GM23338 (cell line): ENCODE measurements around the gene NOPCHAP1. TPM values are rescaled to one million over a fixed set of nuclear protein-coding genes. Genes with fewer than 3 reads are reported as not detected.

Experiments used
- ATAC-seq: fragments of 200-7000 bp; cut with Tn5 transposase; 3 replicates; pipeline ENCODE4 v1.9.1; 2020
- DNase-seq: peaks from one replicate; pipeline ENCODE4 v3.0.0-alpha.2; 2015; ENCODE audit warnings: low spot score
- H2AFZ ChIP-seq: fragments of 200-600 bp; sonication (generic); 2 replicates; pipeline ENCODE4 v1.8.0; 2016; ENCODE audit warnings: antibody characterized with exemption, mild to moderate bottlenecking, moderate library complexity
- H3F3A ChIP-seq: fragments of 200-600 bp; sonication (generic); replicated peaks from 2 replicates; pipeline ENCODE4 v1.8.0; 2017; ENCODE audit warnings: antibody characterized with exemption, mixed run types, low read depth
- H3K27ac ChIP-seq: fragments of 200-600 bp; sonication (generic); 2 replicates; pipeline ENCODE4 v1.6.1; 2016; ENCODE audit warnings: low read depth
- H3K27me3 ChIP-seq: fragments of 200-600 bp; sonication (generic); 2 replicates; pipeline ENCODE4 v1.8.0; 2016; ENCODE audit warnings: mild to moderate bottlenecking, mixed run types, moderate library complexity; ENCODE audit not compliant: insufficient read depth
- H3K36me3 ChIP-seq: fragments of 200-600 bp; sonication (generic); 2 replicates; pipeline ENCODE4 v1.8.0; 2016; ENCODE audit warnings: mild to moderate bottlenecking; ENCODE audit not compliant: insufficient read depth
- H3K4me1 ChIP-seq: fragments of 200-600 bp; sonication (generic); 2 replicates; pipeline ENCODE4 v1.8.0; 2016; ENCODE audit warnings: mild to moderate bottlenecking, moderate library complexity; ENCODE audit not compliant: insufficient read depth
- H3K4me2 ChIP-seq: fragments of 200-600 bp; sonication (generic); 2 replicates; pipeline ENCODE4 v1.7.1; 2017; ENCODE audit warnings: mixed run types
- H3K4me3 ChIP-seq: fragments of 200-600 bp; sonication (generic); 2 replicates; pipeline ENCODE4 v1.6.1; 2016; ENCODE audit warnings: mixed run types
- H3K79me2 ChIP-seq: fragments of 200-600 bp; sonication (generic); replicated peaks from 2 replicates; pipeline ENCODE4 v1.8.0; 2017; ENCODE audit warnings: mild to moderate bottlenecking; ENCODE audit not compliant: insufficient read depth
- H3K9me2 ChIP-seq: fragments of 200-600 bp; sonication (generic); 2 replicates; pipeline ENCODE4 v1.8.0; 2017; ENCODE audit not compliant: insufficient read depth
- H4K20me1 ChIP-seq: fragments of 200-600 bp; sonication (generic); replicated peaks from 2 replicates; pipeline ENCODE4 v1.8.0; 2017; ENCODE audit warnings: mild to moderate bottlenecking; ENCODE audit not compliant: insufficient read depth
- H3K27ac Mint-ChIP-seq: 2 replicates; pipeline ENCODE4 v1.8.0; 2020; ENCODE audit warnings: inconsistent platforms, mild to moderate bottlenecking, moderate library complexity, mixed read lengths
- H3K27me3 Mint-ChIP-seq: 3 replicates; pipeline ENCODE4 v1.8.0; 2022; ENCODE audit warnings: low read depth, mild to moderate bottlenecking, moderate library complexity, mixed read lengths, inconsistent platforms; ENCODE audit not compliant: insufficient read depth, poor library complexity
- H3K36me3 Mint-ChIP-seq: 3 replicates; pipeline ENCODE4 v1.8.0; 2021; ENCODE audit warnings: low read depth, mild to moderate bottlenecking, inconsistent platforms, moderate library complexity, mixed read lengths
- H3K4me1 Mint-ChIP-seq: 3 replicates; pipeline ENCODE4 v1.8.0; 2020; ENCODE audit warnings: mild to moderate bottlenecking, inconsistent platforms, mixed read lengths
- H3K4me3 Mint-ChIP-seq: 3 replicates; pipeline ENCODE4 v1.8.0; 2021; ENCODE audit warnings: moderate library complexity, mild to moderate bottlenecking, inconsistent platforms, mixed read lengths
- H3K9me3 Mint-ChIP-seq: 3 replicates; pipeline ENCODE4 v1.8.0; 2020; ENCODE audit warnings: moderate library complexity, mild to moderate bottlenecking, inconsistent platforms, mixed read lengths
- CREB1 ChIP-seq: fragments of 250-450 bp; sonication (Bioruptor Pico); IDR thresholded peaks from 2 replicates; pipeline ENCODE4 v1.5.0; 2020; ENCODE audit warnings: low read depth, mild to moderate bottlenecking, moderate library complexity
- EZH2 ChIP-seq: fragments of 200-600 bp; sonication (generic); IDR thresholded peaks from one replicate; pipeline ENCODE4 v1.8.0; 2017; ENCODE audit warnings: antibody characterized with exemption, mild to moderate bottlenecking, low read depth; ENCODE audit not compliant: unreplicated experiment
- EZH2phosphoT487 ChIP-seq: fragments of 200-600 bp; sonication (generic); IDR thresholded peaks from one replicate; pipeline ENCODE4 v1.8.1; 2018; ENCODE audit warnings: antibody characterized with exemption; ENCODE audit not compliant: unreplicated experiment
- JUNB ChIP-seq: IDR thresholded peaks from one replicate; pipeline ENCODE4 v1.6.1; 2016; ENCODE audit warnings: antibody characterized with exemption; ENCODE audit not compliant: unreplicated experiment
- NANOG ChIP-seq: IDR thresholded peaks from 2 replicates; pipeline ENCODE4 v1.6.1; 2016; ENCODE audit warnings: antibody characterized with exemption, borderline replicate concordance
- POLR2AphosphoS5 ChIP-seq: IDR thresholded peaks from 2 replicates; pipeline ENCODE4 v1.6.1; 2016; ENCODE audit warnings: antibody characterized with exemption, low read depth
- STAT1 ChIP-seq: IDR thresholded peaks from one replicate; pipeline ENCODE4 v1.6.1; 2016; ENCODE audit warnings: antibody characterized with exemption; ENCODE audit not compliant: unreplicated experiment
- ZNF114 ChIP-seq: fragments of 250-450 bp; sonication (Bioruptor Pico); IDR thresholded peaks from 2 replicates; pipeline ENCODE4 v1.5.0; 2020; ENCODE audit warnings: mild to moderate bottlenecking, moderate library complexity
- ZNF331 ChIP-seq: fragments of 250-450 bp; sonication (Bioruptor Pico); IDR thresholded peaks from 2 replicates; pipeline ENCODE4 v1.5.0; 2020; ENCODE audit warnings: low read depth, mild to moderate bottlenecking, moderate library complexity
- polyA plus RNA-seq: library from polyadenylated mRNA; unstranded; fragments of >200 nt; fragmentation: Nextera tagmentation; extraction: Ambion mirVana; gene quantifications from 2 replicates; pipeline ENCODE4 v1.2.1, GENCODE V29; 2016
- total RNA-seq: library from RNA; depleted of rRNA; stranded (reverse); fragments of >200 nt; shearing (Covaris generic); gene quantifications from 2 replicates; pipeline ENCODE4 v1.2.3, GENCODE V29; 2014
- TF ChIP-seq, protein P1 (sequence below): IDR thresholded peaks from 2 replicates; pipeline ENCODE4 v1.6.1; 2016; ENCODE audit warnings: antibody characterized with exemption
- TF ChIP-seq, protein P2 (sequence below): IDR thresholded peaks from one replicate; pipeline ENCODE4 v1.6.1; 2018; ENCODE audit warnings: antibody characterized with exemption; ENCODE audit not compliant: unreplicated experiment
- TF ChIP-seq, protein P3 (sequence below): fragments of 250-450 bp; sonication (Bioruptor Pico); IDR thresholded peaks from 2 replicates; pipeline ENCODE4 v1.5.0; 2020; ENCODE audit warnings: mild to moderate bottlenecking, moderate library complexity
- TF ChIP-seq, protein P4 (sequence below), 2 experiments: fragments of 200-600 bp in 1 of 2; sonication (generic) in 1 of 2; conservative IDR thresholded peaks; 2 replicates each; pipeline versions ENCODE4 v1.5.1 to v1.6.1; 2016 to 2017; ENCODE audit warnings: antibody characterized with exemption in 2 of 2, low read depth in 2 of 2, mild to moderate bottlenecking in 2 of 2, moderate library complexity in 1 of 2

Gene NOPCHAP1
- total and polyA plus RNA-seq, 2 experiments from 2014 or later, result 14.7 to 221 TPM

DNA sequence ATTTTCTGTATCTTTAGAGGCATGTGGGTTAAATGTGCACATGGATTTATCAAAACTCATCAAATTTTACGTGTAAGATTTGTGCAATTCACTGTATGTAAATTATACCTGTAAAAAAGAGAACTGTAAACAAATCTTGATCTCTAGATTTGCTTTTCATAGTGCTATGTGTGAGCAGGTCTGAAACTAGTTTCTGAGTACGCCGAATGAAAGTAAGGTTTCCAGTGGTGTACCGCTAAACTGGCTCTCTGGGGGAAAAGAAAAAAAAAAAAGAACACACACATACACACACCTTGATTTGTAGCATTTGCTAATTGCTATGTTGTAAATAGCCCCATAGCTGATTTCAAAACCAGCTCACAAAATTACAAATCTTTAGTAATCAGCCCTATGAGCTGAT is 19.4 kb upstream of the NOPCHAP1 start:
- DNase-seq, result no peak
- Histone ChIP-seq H3K9me2 (no peaks in the 10 kb centered on the region), H3K4me2 (no peak overlapping the region), H2AFZ (no peak overlapping the region), H3K27me3 (no peaks in the 10 kb centered on the region), H3K4me3 (no peak overlapping the region), H3K36me3 (no peaks in the 10 kb centered on the region), H3F3A (no peaks in the 10 kb centered on the region), H3K79me2 (no peaks in the 10 kb centered on the region), H3K27ac (no peak overlapping the region), H4K20me1 (no peaks in the 10 kb centered on the region), H3K4me1 (no peaks in the 10 kb centered on the region)
- H3K27me3 Mint-ChIP-seq, result peaks cover 2% of the 10 kb centered on the region
- H3K4me1 Mint-ChIP-seq, result 0 out of 3 replicates have a peak, but pooled peaks cover 2% of the 10 kb centered on the region
- no peak overlapping the region for H3K27ac Mint-ChIP-seq
- TF ChIP-seq EZH2, result no peak
- TF ChIP-seq STAT1, result no peak
- TF ChIP-seq, protein P1, sequence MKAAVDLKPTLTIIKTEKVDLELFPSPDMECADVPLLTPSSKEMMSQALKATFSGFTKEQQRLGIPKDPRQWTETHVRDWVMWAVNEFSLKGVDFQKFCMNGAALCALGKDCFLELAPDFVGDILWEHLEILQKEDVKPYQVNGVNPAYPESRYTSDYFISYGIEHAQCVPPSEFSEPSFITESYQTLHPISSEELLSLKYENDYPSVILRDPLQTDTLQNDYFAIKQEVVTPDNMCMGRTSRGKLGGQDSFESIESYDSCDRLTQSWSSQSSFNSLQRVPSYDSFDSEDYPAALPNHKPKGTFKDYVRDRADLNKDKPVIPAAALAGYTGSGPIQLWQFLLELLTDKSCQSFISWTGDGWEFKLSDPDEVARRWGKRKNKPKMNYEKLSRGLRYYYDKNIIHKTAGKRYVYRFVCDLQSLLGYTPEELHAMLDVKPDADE, result no peak
- no peak for TF ChIP-seq ZNF114 (CRISPR knock-in tag)
- TF ChIP-seq, protein P2, sequence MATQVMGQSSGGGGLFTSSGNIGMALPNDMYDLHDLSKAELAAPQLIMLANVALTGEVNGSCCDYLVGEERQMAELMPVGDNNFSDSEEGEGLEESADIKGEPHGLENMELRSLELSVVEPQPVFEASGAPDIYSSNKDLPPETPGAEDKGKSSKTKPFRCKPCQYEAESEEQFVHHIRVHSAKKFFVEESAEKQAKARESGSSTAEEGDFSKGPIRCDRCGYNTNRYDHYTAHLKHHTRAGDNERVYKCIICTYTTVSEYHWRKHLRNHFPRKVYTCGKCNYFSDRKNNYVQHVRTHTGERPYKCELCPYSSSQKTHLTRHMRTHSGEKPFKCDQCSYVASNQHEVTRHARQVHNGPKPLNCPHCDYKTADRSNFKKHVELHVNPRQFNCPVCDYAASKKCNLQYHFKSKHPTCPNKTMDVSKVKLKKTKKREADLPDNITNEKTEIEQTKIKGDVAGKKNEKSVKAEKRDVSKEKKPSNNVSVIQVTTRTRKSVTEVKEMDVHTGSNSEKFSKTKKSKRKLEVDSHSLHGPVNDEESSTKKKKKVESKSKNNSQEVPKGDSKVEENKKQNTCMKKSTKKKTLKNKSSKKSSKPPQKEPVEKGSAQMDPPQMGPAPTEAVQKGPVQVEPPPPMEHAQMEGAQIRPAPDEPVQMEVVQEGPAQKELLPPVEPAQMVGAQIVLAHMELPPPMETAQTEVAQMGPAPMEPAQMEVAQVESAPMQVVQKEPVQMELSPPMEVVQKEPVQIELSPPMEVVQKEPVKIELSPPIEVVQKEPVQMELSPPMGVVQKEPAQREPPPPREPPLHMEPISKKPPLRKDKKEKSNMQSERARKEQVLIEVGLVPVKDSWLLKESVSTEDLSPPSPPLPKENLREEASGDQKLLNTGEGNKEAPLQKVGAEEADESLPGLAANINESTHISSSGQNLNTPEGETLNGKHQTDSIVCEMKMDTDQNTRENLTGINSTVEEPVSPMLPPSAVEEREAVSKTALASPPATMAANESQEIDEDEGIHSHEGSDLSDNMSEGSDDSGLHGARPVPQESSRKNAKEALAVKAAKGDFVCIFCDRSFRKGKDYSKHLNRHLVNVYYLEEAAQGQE, result no peak
- TF ChIP-seq POLR2AphosphoS5, result no peak
- TF ChIP-seq JUNB, result no peak
- TF ChIP-seq EZH2phosphoT487, result no peak
- no peak for TF ChIP-seq ZNF331 (CRISPR knock-in tag)
- TF ChIP-seq, protein P3, sequence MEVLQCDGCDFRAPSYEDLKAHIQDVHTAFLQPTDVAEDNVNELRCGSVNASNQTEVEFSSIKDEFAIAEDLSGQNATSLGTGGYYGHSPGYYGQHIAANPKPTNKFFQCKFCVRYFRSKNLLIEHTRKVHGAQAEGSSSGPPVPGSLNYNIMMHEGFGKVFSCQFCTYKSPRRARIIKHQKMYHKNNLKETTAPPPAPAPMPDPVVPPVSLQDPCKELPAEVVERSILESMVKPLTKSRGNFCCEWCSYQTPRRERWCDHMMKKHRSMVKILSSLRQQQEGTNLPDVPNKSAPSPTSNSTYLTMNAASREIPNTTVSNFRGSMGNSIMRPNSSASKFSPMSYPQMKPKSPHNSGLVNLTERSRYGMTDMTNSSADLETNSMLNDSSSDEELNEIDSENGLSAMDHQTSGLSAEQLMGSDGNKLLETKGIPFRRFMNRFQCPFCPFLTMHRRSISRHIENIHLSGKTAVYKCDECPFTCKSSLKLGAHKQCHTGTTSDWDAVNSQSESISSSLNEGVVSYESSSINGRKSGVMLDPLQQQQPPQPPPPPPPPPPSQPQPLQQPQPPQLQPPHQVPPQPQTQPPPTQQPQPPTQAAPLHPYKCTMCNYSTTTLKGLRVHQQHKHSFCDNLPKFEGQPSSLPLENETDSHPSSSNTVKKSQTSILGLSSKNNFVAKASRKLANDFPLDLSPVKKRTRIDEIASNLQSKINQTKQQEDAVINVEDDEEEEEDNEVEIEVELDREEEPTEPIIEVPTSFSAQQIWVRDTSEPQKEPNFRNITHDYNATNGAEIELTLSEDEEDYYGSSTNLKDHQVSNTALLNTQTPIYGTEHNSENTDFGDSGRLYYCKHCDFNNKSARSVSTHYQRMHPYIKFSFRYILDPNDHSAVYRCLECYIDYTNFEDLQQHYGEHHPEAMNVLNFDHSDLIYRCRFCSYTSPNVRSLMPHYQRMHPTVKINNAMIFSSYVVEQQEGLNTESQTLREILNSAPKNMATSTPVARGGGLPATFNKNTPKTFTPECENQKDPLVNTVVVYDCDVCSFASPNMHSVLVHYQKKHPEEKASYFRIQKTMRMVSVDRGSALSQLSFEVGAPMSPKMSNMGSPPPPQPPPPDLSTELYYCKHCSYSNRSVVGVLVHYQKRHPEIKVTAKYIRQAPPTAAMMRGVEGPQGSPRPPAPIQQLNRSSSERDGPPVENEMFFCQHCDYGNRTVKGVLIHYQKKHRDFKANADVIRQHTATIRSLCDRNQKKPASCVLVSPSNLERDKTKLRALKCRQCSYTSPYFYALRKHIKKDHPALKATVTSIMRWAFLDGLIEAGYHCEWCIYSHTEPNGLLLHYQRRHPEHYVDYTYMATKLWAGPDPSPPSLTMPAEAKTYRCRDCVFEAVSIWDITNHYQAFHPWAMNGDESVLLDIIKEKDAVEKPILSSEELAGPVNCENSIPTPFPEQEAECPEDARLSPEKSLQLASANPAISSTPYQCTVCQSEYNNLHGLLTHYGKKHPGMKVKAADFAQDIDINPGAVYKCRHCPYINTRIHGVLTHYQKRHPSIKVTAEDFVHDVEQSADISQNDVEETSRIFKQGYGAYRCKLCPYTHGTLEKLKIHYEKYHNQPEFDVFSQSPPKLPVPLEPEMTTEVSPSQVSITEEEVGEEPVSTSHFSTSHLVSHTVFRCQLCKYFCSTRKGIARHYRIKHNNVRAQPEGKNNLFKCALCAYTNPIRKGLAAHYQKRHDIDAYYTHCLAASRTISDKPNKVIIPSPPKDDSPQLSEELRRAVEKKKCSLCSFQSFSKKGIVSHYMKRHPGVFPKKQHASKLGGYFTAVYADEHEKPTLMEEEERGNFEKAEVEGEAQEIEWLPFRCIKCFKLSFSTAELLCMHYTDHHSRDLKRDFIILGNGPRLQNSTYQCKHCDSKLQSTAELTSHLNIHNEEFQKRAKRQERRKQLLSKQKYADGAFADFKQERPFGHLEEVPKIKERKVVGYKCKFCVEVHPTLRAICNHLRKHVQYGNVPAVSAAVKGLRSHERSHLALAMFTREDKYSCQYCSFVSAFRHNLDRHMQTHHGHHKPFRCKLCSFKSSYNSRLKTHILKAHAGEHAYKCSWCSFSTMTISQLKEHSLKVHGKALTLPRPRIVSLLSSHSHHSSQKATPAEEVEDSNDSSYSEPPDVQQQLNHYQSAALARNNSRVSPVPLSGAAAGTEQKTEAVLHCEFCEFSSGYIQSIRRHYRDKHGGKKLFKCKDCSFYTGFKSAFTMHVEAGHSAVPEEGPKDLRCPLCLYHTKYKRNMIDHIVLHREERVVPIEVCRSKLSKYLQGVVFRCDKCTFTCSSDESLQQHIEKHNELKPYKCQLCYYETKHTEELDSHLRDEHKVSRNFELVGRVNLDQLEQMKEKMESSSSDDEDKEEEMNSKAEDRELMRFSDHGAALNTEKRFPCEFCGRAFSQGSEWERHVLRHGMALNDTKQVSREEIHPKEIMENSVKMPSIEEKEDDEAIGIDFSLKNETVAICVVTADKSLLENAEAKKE (CRISPR knock-in tag), result no peak
- no peak for TF ChIP-seq CREB1 (CRISPR knock-in tag)
- TF ChIP-seq NANOG, result no peak
- TF ChIP-seq, protein P4, sequence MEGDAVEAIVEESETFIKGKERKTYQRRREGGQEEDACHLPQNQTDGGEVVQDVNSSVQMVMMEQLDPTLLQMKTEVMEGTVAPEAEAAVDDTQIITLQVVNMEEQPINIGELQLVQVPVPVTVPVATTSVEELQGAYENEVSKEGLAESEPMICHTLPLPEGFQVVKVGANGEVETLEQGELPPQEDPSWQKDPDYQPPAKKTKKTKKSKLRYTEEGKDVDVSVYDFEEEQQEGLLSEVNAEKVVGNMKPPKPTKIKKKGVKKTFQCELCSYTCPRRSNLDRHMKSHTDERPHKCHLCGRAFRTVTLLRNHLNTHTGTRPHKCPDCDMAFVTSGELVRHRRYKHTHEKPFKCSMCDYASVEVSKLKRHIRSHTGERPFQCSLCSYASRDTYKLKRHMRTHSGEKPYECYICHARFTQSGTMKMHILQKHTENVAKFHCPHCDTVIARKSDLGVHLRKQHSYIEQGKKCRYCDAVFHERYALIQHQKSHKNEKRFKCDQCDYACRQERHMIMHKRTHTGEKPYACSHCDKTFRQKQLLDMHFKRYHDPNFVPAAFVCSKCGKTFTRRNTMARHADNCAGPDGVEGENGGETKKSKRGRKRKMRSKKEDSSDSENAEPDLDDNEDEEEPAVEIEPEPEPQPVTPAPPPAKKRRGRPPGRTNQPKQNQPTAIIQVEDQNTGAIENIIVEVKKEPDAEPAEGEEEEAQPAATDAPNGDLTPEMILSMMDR (conservative IDR thresholded peaks at IDR 0.05; ENCODE audit: low read depth in 2 of 2), result no peak
- no peaks in the 10 kb centered on the region for H3K36me3 Mint-ChIP-seq
- H3K4me3 Mint-ChIP-seq, result no peak overlapping the region
- no peak for ATAC-seq
- no peaks in the 10 kb centered on the region for H3K9me3 Mint-ChIP-seq
